ENCODE measurements around the gene SPATA21.

Gene SPATA21

GRCh38 chr1:16418823-16419425, 18.3 kb downstream of the SPATA21 start:
- peak in 1 of 2 experiments; percentile 35 for DNase-seq

GRCh38 chr1:16413191-16413590, 24.0 kb downstream of the SPATA21 start:
- no peak for DNase-seq

GRCh38 chr1:16410803-16411202, 26.4 kb downstream of the SPATA21 start:
- DNase-seq, result no peak

- DNase-seq, result no peak
These were observed 27.6 kb downstream of the SPATA21 start for GRCh38 chr1:16409536-16410152.

GRCh38 chr1:16406868-16407267, 30.4 kb downstream of the SPATA21 start:
- DNase-seq, result no peak

GRCh38 chr1:16405441-16405840, 31.8 kb downstream of the SPATA21 start:
- no peak for DNase-seq

GRCh38 chr1:16402742-16403141, 34.5 kb downstream of the SPATA21 start:
- DNase-seq, result no peak

- DNase-seq, result no peak
These were observed 38.8 kb downstream of the SPATA21 start for GRCh38 chr1:16398371-16398953.

GRCh38 chr1:16397120-16397519, 40.1 kb downstream of the SPATA21 start:
- no peak for DNase-seq

GRCh38 chr1:16396591-16396990, 40.6 kb downstream of the SPATA21 start:
- DNase-seq, result no peak

- no peak for DNase-seq
These were observed 42.2 kb downstream of the SPATA21 start for GRCh38 chr1:16394977-16395376.

GRCh38 chr1:16393570-16394521, 43.4 kb downstream of the SPATA21 start:
- no peak for DNase-seq

- DNase-seq, result no peak
These were observed 44.3 kb downstream of the SPATA21 start for GRCh38 chr1:16392740-16393569.

GRCh38 chr1:16391411-16391810, 45.8 kb downstream of the SPATA21 start:
- DNase-seq, result no peak

GRCh38 chr1:16387201-16388188, 49.7 kb downstream of the SPATA21 start:
- no peak for DNase-seq

GRCh38 chr1:16386454-16387113, 50.6 kb downstream of the SPATA21 start:
- no peak for DNase-seq

GRCh38 chr1:16385659-16386453, 51.4 kb downstream of the SPATA21 start:
- no peak for DNase-seq

GRCh38 chr1:16383888-16384287, 53.3 kb downstream of the SPATA21 start:
- DNase-seq, result no peak

- no peak for DNase-seq
These were observed 56.4 kb downstream of the SPATA21 start for GRCh38 chr1:16380868-16381267.

- no peak for DNase-seq
These were observed 58.8 kb downstream of the SPATA21 start for GRCh38 chr1:16378443-16378842.

Measured in activated T-cell treated with anti-CD3 and anti-CD28 coated beads, Interleukin-2, amount 50 U/mL, for 48 hours (primary cell).